Keratinocyte (primary cell): Measurements from ENCODE around the gene TGM1. TPM values are rescaled to one million over a fixed set of nuclear protein-coding genes. Genes with fewer than 3 reads are reported as not detected.

Source experiments
- DNase-seq: peaks from one replicate; pipeline ENCODE4 v3.0.0-alpha.2; 2011; ENCODE audit warnings: low read depth, missing footprints, low spot score
- FAIRE-seq: peaks from 2 replicates; lab custom pipeline; 2011; peaks lifted over from hg19 to GRCh38; lab: Jason Lieb, UNC
- H2AFZ ChIP-seq: 2 replicates; pipeline ENCODE4 v1.6.0; 2012; ENCODE audit warnings: low read length, control low read depth, inconsistent platforms; ENCODE audit not compliant: control insufficient read depth
- H3K27ac ChIP-seq: 2 replicates; pipeline ENCODE4 v1.5.1; 2011; ENCODE audit warnings: low read length; ENCODE audit not compliant: control insufficient read depth, insufficient read depth
- H3K27me3 ChIP-seq: 3 replicates; pipeline ENCODE4 v1.6.0; 2011; ENCODE audit warnings: low read length; ENCODE audit not compliant: control insufficient read depth, insufficient read depth; ENCODE audit errors: extremely low read depth
- H3K36me3 ChIP-seq, 2 experiments: 2 replicates in 1 of 2; 3 replicates in 1 of 2; pipeline ENCODE4 v1.5.1; 2011; ENCODE audit warnings: low read length in 2 of 2, mild to moderate bottlenecking in 1 of 2; ENCODE audit not compliant: control insufficient read depth in 2 of 2, insufficient read depth in 2 of 2; ENCODE audit errors: extremely low read depth in 1 of 2
- H3K4me1 ChIP-seq: 3 replicates; pipeline ENCODE4 v1.5.1; 2011; ENCODE audit warnings: low read length; ENCODE audit not compliant: control insufficient read depth, insufficient read depth; ENCODE audit errors: extremely low read depth
- H3K4me2 ChIP-seq: 3 replicates; pipeline ENCODE4 v1.6.0; 2011; ENCODE audit warnings: low read depth, low read length; ENCODE audit not compliant: control insufficient read depth, insufficient read depth; ENCODE audit errors: extremely low read depth
- H3K4me3 ChIP-seq, 3 experiments: fragments of 200-600 bp in 1 of 3; sonication (generic) in 1 of 3; 2 replicates in 2 of 3; 3 replicates in 1 of 3; pipeline ENCODE4 v1.5.1; 2011 to 2016; ENCODE audit warnings: low read length in 3 of 3, mild to moderate bottlenecking in 3 of 3, control low read depth in 2 of 3, inconsistent platforms in 1 of 3, low read depth in 1 of 3, mixed read lengths in 1 of 3, mixed run types in 1 of 3, moderate library complexity in 1 of 3; ENCODE audit not compliant: control insufficient read depth in 2 of 3, insufficient read depth in 2 of 3; ENCODE audit errors: extremely low read depth in 1 of 3
- H3K79me2 ChIP-seq: 2 replicates; pipeline ENCODE4 v1.6.0; 2012; ENCODE audit warnings: low read length; ENCODE audit not compliant: control insufficient read depth, insufficient read depth
- H3K9ac ChIP-seq: 3 replicates; pipeline ENCODE4 v1.6.0; 2011; ENCODE audit warnings: low read length; ENCODE audit not compliant: control insufficient read depth, insufficient read depth; ENCODE audit errors: extremely low read depth
- H3K9me1 ChIP-seq: 3 replicates; pipeline ENCODE4 v1.6.0; 2011; ENCODE audit warnings: low read length; ENCODE audit not compliant: control insufficient read depth, insufficient read depth; ENCODE audit errors: extremely low read depth
- H3K9me3 ChIP-seq: 2 replicates; pipeline ENCODE4 v1.5.1; 2012; ENCODE audit warnings: low read depth, low read length; ENCODE audit not compliant: control insufficient read depth
- H4K20me1 ChIP-seq: 3 replicates; pipeline ENCODE4 v1.6.0; 2011; ENCODE audit warnings: low read length; ENCODE audit not compliant: control insufficient read depth, insufficient read depth; ENCODE audit errors: extremely low read depth
- EZH2 ChIP-seq: IDR thresholded peaks from one replicate; pipeline ENCODE4 v1.6.1; 2012; ENCODE audit warnings: inconsistent platforms, mild to moderate bottlenecking, low read length, moderate library complexity
- dilution Hi-C: fragments of 300-500 bp; cut with MboI; formaldehyde crosslinking; loops from one replicate; pipeline ENCODE4 v1.7.0; 2020; ENCODE audit warnings: low sequenced_read_pairs; ENCODE audit not compliant: extremely low pct_ligation_motif_present
- polyA plus RNA-seq, 5 experiments: library from polyadenylated mRNA; depleted of rRNA in 3 of 5; stranded (reverse) in 3 of 5; stranded (forward) in 1 of 5; unstranded in 1 of 5; fragments of >200 nt; gene quantifications; 1 replicate in 1 of 5; 2 replicates in 3 of 5; 3 replicates in 1 of 5; pipeline versions ENCODE4 v1.2.1 to v1.2.3, GENCODE V29; 2011 to 2012; ENCODE audit warnings: missing spikeins in 2 of 5, low read depth in 1 of 5, low replicate concordance in 1 of 5
- TF ChIP-seq, protein P1 (sequence below), 3 experiments: IDR thresholded peaks in 1 of 3; conservative IDR thresholded peaks in 1 of 3; optimal IDR thresholded peaks in 1 of 3; 2 replicates in 2 of 3; 3 replicates in 1 of 3; pipeline versions ENCODE3 to v1.5.1; 2011; ENCODE audit warnings: low read length in 3 of 3, mild to moderate bottlenecking in 3 of 3, moderate library complexity in 2 of 3, control low read depth in 1 of 3, inconsistent platforms in 1 of 3; ENCODE audit not compliant: insufficient read depth in 2 of 3; ENCODE audit errors: extremely low read depth in 1 of 3

The TGM1 gene
- polyA plus RNA-seq, 1 donor (not counting 4 experiments of a cell fraction or from before 2014, with no cell fraction given), result 16.1 TPM

DNA sequence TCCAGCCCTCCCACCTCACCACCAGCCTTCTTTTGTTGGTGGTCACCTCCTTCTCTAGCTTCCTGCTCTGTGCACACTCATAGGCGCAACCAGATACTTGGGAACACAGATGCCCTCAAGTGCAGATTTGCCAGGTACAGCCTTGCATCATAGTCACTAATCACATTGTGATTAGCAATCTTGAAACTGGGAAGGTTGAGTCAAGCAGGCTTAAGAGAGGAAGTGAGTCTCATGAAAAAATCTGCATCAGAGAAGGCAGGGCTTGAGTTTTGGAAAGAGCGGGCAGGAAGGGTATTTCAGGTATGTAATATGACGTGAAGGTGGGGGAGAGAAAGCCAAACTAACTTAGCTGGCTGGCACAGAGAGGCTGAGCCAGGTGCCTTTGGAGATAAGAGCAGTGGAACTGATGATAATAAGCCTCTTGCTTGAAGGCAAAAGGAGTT is 11.1 kb upstream of the TGM1 start:
- peak; percentile 90 for FAIRE-seq
- peak; percentile 95 for DNase-seq
- TF ChIP-seq EZH2, result no peak
- TF ChIP-seq, protein P1, sequence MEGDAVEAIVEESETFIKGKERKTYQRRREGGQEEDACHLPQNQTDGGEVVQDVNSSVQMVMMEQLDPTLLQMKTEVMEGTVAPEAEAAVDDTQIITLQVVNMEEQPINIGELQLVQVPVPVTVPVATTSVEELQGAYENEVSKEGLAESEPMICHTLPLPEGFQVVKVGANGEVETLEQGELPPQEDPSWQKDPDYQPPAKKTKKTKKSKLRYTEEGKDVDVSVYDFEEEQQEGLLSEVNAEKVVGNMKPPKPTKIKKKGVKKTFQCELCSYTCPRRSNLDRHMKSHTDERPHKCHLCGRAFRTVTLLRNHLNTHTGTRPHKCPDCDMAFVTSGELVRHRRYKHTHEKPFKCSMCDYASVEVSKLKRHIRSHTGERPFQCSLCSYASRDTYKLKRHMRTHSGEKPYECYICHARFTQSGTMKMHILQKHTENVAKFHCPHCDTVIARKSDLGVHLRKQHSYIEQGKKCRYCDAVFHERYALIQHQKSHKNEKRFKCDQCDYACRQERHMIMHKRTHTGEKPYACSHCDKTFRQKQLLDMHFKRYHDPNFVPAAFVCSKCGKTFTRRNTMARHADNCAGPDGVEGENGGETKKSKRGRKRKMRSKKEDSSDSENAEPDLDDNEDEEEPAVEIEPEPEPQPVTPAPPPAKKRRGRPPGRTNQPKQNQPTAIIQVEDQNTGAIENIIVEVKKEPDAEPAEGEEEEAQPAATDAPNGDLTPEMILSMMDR (optimal IDR thresholded peaks at IDR 0.05 in 1 of 3, IDR thresholded peaks at IDR 0.05 in 1 of 3, conservative IDR thresholded peaks at IDR 0.05 in 1 of 3; ENCODE audit: extremely low read depth in 1 of 3, insufficient read depth in 2 of 3, low read length in 3 of 3), result no peak
- peak overlapping the region; percentile 97 for H3K27ac ChIP-seq
- peak overlapping the region; percentile 66 for H3K9ac ChIP-seq
- H3K9me3 ChIP-seq, result no peaks in the 10 kb centered on the region
- peak overlapping the region; percentile 51 for H2AFZ ChIP-seq
- H3K4me1 ChIP-seq, result peaks cover 48% of the 10 kb centered on the region
- H3K4me2 ChIP-seq, result peak overlapping the region; percentile 78
- peaks cover 3% of the 10 kb centered on the region for H3K79me2 ChIP-seq
- H3K36me3 ChIP-seq, result peaks cover 2 to 6% of the 10 kb centered on the region in 2 experiments
- H4K20me1 ChIP-seq, result no peaks in the 10 kb centered on the region
- peak overlapping the region in 2 of 3 experiments; percentile 34 to 47 for H3K4me3 ChIP-seq
- dilution Hi-C loops, result no loop called here
- no peaks in the 10 kb centered on the region for H3K27me3 ChIP-seq
- no peaks in the 10 kb centered on the region for H3K9me1 ChIP-seq

DNA sequence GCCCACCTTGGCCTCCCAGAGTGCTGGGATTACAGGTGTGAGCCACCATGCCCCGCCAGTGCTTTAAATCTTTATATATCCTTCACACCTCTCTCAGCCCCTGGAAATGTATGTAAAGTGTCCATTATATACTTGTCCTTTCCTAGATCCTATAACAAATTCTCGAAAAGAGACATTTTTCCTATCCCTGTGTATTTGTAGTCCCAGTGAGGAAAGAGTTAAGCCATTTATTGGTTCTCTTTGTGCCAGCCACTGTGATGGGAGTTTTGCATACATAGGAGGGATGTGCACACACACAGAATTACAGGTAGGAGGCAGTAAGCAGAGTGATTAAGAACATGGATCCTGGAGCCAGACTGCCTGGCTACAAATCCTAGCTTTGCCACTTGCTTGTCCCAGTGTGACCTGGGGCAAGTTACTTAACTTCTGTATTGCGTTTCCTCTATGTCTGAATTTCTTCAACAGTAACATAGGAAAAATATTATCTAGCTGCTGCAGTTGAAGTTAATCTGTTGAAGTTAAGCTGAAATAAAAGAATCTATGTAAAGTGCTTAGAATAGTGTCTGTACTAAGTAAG is 10.5 kb upstream of the TGM1 start:
- no peak for FAIRE-seq
- Histone ChIP-seq H3K4me1 (peaks cover 42% of the 10 kb centered on the region), H3K36me3 (peaks cover 6 to 11% of the 10 kb centered on the region in 2 experiments), H3K9ac (peak overlapping the region; percentile 66), H3K9me1 (no peaks in the 10 kb centered on the region), H3K9me3 (no peaks in the 10 kb centered on the region), H3K27me3 (no peaks in the 10 kb centered on the region), H4K20me1 (no peaks in the 10 kb centered on the region), H2AFZ (no peak overlapping the region), H3K4me3 (peak overlapping the region in 2 of 3 experiments; percentile 34 to 47), H3K27ac (peak overlapping the region; percentile 97), H3K79me2 (peaks cover 3% of the 10 kb centered on the region), H3K4me2 (peak overlapping the region; percentile 78)
- no peak for TF ChIP-seq EZH2
- TF ChIP-seq, protein P1 (optimal IDR thresholded peaks at IDR 0.05 in 1 of 3, IDR thresholded peaks at IDR 0.05 in 1 of 3, conservative IDR thresholded peaks at IDR 0.05 in 1 of 3; ENCODE audit: extremely low read depth in 1 of 3, insufficient read depth in 2 of 3, low read length in 3 of 3), result peak; percentile 40 to 66 (median 63)
- dilution Hi-C loops, result no loop called here
- no peak for DNase-seq
